Activated effector memory CD4-positive, alpha-beta T cell treated with Interleukin-2 at 50 U/mL for 16 hours (primary cell): ENCODE measurements around the gene GMDS.

ENCODE experiments used
- DNase-seq: peaks from one replicate; pipeline ENCODE4 v3.0.0-alpha.2; 2020

The GMDS gene

DNA sequence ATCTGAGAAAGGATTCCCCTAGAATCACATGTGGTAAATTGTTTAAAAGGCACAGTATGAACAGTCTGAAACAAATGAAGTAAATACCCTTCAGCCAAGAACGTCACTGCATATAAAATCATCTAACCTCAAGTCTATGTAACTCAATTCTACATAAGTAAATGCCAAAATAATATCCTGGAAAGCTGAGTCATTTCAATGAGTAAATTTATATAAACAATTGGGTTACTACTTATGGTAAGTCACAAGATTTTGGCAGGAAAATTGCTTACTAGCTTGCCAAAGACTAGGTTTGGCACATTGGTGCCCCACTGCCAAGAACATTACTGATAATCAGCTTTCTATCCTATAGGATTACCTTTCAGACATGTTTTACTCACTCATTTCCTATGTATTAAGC lies 8.4 kb downstream of the GMDS start:
- no peak for DNase-seq

GRCh38 chr6:2235777-2236495 lies 9.5 kb downstream of the GMDS start:
- no peak for DNase-seq

DNA sequence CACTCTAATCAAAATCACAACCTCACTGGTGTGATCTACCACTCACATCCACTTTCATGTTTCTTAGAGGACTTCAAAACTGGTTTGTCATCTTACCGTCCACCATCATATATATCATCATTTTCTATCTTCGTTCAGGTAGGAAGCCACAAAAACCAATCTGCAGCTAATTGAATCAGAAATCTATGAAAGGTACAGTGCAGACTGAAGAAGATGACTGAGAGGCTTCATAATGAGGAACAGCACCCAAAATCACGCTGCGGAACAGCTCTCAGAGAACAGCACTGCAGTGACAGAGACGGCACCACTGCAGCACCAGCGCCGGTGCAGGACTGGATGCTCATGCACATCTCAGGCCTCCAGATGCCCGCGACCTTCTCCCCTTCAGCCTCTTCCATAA lies 13.0 kb downstream of the GMDS start:
- DNase-seq, result no peak

DNA sequence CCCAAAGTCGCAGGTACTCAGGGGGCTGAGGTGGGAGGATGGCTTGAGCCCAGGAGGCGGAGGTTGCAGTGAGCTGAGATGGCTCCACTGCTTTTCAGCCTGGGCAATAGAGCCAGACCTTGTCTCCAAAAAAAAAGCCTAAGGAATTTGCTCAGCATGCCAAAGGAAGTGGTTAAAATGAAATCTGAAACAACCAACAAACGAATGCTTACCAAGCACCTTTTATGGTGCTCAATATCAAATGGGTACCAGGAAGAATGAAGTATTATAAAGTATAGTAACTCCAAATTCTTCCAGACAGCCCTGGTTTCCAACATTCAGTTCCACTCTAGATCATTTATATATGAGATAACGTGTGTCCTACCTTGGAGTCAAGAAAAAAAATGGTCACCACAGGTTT lies 14.0 kb downstream of the GMDS start:
- DNase-seq, result no peak

GRCh38 chr6:2230659-2231277 lies 14.6 kb downstream of the GMDS start:
- no peak for DNase-seq

GRCh38 chr6:2229742-2230141 lies 15.7 kb downstream of the GMDS start:
- DNase-seq, result no peak

- no peak for DNase-seq
These were observed 16.4 kb downstream of the GMDS start for GRCh38 chr6:2229039-2229438.

DNA sequence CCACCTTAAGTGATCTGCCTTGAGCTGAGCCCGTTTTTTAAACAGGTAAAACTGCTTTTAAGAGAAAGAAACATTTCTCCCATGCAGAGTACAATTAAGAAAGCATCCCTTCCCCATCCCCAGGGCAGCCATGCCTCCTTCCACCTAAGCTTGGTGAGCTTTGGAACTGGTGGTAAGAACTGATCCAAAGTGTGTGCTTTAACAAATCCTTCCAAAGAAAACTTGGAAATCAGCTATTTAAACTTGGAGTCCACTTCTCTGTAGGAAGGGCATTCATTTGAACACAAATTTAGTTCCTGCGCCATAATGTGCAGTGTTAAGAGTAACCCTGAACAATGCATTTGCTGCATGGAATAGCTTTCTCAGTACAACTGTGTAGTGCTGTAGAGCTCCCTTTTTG lies 17.0 kb downstream of the GMDS start:
- DNase-seq, result no peak

DNA sequence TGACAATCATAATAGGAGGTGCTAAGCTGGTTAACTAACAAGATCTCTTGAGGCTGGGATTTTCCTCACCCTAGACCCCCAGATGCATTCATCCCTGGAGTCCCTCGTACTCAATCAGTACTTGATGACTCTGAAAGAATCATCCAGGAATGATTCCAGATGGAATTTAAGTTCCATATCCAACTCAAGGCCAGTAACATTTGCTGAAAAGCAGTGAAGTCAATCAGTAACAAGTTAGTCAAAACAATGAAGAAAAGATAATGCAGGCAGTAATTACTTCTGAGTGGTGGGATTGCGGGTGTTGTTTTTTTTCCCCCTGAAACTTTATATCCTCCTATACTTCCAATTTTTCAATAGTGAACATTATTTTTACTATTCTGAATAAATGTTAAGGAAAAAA lies 18.6 kb downstream of the GMDS start:
- no peak for DNase-seq

GRCh38 chr6:2225422-2226392 lies 19.7 kb downstream of the GMDS start:
- DNase-seq, result no peak

DNA sequence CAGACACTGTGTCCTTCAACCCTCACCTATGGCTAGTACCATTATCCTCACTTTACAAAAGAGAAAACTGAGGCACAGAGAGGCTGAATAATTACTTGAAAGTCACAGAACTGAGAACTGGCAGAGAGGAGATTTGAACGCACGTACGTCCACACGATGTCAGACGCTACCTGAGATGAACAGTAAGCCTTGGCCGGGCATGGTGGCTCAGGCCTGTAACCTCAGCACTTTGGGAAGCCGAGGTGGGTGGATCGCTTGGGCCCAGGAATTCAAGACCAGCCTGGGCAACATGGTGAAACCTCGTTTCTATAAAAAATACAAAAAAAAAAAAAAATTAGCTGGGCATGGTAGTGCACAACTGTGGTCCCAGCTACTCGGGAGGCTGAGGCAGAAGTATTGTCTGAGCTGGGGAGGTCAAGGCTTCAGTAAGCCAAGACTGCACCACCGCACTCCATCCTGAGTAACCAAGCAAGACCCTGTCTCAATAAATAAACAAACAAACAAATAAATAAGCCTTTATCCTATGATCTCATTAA lies 20.5 kb downstream of the GMDS start:
- DNase-seq, result no peak

DNA sequence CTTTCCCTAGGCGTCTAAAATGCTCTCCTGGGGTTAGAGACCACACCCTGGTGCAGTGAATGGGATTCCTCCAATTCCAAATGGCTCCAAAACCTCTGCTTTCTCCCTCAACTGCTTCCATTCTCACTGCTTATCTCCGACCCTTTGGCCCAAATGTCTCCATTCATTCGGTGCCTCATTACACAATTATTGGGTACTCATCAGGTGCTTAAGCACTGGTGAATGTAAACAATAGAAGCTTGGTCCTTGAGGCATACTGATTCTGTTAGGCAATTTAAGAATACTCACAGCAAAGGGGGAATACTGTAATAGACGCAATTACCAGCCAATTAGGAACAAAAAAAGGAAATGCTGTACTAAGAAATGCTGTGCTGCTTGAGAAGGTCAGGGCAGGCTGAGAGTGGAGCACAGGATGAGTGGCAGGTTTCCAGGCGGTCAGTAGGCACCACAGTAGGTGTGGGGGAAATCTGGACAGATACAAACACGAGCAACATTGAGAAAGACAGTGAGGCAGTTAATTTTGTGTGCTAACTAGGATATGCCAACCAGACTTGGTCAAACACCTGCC lies 23.0 kb downstream of the GMDS start:
- DNase-seq, result no peak

DNA sequence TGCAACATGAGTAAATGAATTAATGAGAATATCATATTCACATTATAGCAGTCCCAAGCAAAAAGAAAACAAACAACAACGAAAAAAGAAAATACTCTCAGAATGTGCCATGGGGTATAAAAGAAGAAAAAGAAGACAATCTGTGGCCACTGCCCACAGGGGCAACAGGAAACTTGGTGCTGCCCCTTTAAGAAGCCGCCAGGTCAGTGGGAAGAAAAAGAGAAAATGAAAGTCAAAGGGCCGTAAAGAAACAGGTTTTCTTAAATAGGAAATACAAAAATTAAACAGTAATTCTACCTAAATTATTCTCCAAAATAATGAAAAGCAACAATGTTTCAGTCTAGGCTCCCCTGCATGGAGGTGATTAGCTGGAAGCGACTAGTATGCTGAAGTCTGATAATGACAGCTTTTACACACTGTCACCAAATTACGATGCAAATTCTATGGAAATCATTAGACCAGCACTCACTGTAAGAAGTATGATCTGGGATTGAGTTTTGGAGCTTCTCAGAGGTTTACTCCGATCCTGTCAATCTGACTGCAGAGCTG lies 23.6 kb downstream of the GMDS start:
- DNase-seq, result no peak

DNA sequence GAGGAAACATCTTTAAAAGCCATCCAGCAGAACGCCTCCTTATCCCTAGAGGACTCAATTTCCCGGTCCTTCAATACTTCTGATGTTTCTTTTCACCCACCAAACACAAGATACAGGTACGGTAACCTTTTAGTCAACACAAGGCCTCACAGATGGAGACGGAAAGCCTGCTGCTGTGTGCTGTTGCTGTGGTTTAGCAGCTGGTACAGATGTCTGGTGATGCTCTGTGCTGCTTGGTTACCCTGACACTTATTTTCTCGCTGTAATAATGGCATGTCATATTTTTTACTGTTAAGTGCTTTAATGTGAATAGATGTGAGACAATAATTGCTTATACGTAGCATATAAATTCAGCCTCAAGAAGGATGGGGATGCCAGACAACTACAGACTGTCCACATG lies 25.3 kb downstream of the GMDS start:
- no peak for DNase-seq

GRCh38 chr6:2218866-2219265 lies 26.5 kb downstream of the GMDS start:
- DNase-seq, result no peak

- DNase-seq, result no peak
These were observed 28.5 kb downstream of the GMDS start for GRCh38 chr6:2216794-2217383.

GRCh38 chr6:2215342-2215741 lies 30.1 kb downstream of the GMDS start:
- DNase-seq, result no peak

- no peak for DNase-seq
These were observed 32.3 kb downstream of the GMDS start for GRCh38 chr6:2213086-2213485.

- no peak for DNase-seq
These were observed 36.1 kb downstream of the GMDS start for GRCh38 chr6:2209226-2209809.

DNA sequence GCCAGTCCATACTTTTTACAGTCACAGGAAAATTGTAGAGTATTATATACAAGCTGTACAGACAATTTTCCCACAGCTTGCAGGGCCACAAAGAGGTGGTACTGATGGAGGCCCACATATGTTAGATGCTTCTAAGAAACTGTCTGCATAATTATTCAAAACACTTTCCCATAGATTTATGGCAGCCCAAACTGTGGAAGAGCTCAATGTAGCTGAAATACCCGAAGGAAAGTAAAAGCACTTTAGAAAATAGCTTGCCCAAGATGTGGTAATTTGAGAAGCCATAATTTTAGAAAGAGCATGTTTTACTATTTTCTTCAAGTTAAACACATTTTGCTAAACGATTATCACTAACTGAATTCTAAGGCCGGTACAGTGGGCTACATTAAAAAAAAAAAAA lies 36.9 kb downstream of the GMDS start:
- DNase-seq, result no peak

DNA sequence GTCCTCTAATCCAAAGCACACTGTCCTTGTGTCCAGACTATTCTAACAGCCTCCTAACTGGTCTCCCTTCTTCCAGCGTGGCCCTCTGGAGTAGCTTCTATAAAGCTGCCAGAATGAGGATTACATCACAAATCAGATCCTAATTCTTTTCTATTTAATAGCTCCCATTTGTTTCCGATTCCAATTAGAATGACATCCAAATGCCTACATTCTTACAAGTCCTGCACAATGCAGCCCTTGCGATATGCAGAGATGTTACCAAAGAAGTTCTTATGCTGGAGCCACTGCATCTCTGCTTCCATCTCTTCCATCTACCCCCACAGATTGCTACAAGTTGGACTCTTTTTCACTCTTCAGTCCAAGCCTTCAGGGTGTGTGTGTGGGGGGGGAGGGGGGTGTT lies 40.0 kb downstream of the GMDS start:
- DNase-seq, result no peak

DNA sequence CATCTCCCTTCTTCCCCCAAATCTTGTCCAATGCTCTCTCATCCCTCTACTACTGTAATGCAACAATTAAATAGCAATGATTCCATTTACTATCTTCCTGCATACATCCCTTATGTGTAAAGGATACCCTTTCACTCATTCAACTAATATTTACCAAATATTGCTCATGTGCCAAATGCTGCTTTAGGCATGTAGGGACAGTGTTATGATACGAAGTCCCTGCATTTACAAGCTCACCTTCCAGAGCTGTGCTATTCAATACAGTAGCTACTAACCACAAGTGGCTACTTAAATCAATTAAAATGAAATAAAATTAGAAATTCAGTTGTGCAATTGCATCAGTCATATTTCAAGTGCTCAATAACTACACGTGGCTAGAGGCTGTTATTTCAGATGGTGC lies 41.1 kb downstream of the GMDS start:
- DNase-seq, result no peak
